ENCODE results near the gene ADGRD1.

- TF ChIP-seq EP300 (IDR thresholded peaks at IDR 0.05) (no peak), POLR2AphosphoS5 (IDR thresholded peaks at IDR 0.05) (no peak)
Measured at GRCh38 chr12:131129839-131130238, 176.1 kb downstream of the ADGRD1 start.

All from esophagus muscularis mucosa (tissue), 3 donors.